ENCODE data around the gene USP47.

Gene USP47

DNA sequence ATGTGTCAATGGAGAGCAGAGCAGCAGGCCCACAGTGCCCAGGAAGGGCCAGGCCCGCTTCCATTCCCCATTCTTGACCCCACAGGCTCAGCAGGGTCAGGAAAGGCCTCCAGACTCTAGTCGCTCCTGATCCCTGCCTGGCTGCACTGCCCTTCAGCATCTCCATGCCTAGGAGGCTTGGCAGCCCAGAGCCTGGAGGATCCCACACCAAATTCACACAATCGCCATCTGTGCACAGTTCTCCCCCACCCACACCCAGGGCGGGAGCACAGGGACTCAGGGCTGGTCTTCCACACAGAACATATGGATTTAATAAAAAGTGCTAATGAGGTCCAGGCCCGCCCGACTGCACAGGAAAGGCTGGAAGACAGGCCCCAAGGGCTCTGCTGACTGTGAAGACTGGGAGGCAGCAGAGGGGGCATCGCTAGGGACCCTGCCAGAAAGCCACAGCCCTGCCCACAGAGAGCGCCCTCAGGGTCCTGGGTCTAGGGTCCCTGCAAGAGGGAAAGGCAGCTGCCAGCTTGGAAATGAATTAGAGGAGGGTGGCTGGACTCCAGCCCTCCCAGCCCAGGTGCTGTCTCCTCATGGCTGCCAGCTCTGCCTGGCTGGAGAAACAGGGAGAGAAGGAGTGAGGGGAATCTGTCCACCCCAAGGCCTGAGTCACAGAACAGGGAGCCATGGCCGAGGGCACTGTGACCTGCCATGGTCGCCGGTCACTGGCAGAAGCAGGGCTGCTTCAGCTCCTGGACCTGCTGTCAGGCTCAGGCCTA is 126.9 kb downstream of the USP47 start:
- no peak for DNase-seq

- no peak for DNase-seq
Measured at GRCh38 chr11:11969380-11970215, 127.8 kb downstream of the USP47 start.

GRCh38 chr11:11970556-11970955 is 128.8 kb downstream of the USP47 start:
- DNase-seq = no peak

GRCh38 chr11:11971906-11972547 is 130.3 kb downstream of the USP47 start:
- no peak for DNase-seq

- no peak for DNase-seq
Measured at GRCh38 chr11:11972730-11973341, 131.1 kb downstream of the USP47 start.

- no peak for DNase-seq
Measured at GRCh38 chr11:11973361-11973800, 131.6 kb downstream of the USP47 start.

GRCh38 chr11:11973866-11974265 is 132.1 kb downstream of the USP47 start:
- DNase-seq = no peak

DNA sequence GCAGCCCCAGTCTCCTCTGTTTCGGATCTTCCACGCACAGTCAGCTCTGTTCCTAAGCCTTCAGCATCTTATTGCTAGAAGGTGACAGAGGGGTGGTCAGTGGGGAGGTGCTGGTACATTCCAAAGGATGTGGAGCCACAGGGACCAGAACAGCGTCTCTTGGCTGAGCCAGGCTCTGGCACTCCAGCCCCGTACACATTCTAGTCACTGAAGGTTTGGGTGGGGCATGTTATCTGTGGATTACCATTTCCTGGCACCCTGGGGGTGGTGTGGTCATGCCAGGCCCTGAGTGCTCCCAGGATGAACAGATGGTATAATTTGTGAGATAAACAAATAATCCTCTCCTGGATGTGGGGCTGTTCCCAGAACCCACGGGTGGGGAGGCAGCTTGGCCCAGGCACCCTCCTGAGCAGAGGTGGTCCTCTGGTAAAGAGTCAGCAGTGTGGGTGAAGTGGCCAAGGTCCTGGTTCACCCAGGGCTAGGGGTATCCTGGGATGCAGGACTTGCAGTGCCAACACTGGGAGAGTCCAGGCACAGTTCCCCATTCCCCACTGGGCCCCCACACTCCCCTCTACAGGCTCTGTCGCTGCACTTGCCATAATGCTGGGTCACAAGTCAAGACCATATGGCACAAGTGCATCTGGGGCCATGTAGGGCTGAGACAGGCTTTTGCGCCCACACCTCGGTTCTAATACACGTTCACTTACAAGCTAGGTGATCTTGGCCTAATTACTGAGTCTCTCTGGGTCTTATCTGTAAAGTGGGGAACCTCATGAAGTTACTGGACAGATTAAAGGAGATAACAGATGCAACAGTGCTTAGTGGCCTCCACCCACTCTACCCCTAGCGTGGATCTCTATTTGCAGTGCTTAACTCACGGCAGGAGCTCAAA is 133.7 kb downstream of the USP47 start:
- peak; percentile 86 for DNase-seq

DNA sequence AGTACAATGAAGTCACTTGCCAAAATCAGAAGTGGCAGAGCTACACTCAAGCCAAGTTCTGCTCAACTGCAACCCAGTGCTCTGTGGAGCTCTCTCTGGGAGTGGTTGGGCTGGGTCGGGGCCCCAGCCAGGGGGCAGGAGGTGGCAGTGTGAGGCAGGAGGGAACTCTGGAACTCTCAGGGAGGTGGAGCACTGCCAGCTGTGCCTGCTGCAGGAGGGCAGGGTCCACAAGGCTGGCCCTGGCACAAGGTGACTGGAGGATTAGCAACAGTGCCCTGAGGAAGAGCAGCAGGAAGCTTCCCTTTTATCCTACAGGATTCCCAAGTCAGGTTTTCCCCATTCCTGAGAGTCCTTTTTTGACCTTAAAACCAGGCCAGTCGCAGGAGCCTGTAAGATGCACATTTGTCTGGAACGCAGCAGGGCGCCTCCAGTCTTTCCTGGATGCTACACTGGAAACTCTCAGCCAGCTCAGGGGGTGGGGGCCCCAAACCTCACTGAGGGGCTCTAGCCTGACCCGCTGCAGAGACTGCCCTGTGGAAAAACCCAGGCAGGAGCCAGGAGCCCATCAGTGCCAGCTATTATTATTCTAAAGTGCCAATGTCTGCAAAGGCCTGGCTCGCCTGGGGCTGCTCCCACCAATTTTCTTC is 134.8 kb downstream of the USP47 start:
- DNase-seq = peak; percentile 24

GRCh38 chr11:11977206-11977938 is 135.6 kb downstream of the USP47 start:
- DNase-seq = no peak

GRCh38 chr11:11978098-11978637 is 136.4 kb downstream of the USP47 start:
- no peak for DNase-seq

DNA sequence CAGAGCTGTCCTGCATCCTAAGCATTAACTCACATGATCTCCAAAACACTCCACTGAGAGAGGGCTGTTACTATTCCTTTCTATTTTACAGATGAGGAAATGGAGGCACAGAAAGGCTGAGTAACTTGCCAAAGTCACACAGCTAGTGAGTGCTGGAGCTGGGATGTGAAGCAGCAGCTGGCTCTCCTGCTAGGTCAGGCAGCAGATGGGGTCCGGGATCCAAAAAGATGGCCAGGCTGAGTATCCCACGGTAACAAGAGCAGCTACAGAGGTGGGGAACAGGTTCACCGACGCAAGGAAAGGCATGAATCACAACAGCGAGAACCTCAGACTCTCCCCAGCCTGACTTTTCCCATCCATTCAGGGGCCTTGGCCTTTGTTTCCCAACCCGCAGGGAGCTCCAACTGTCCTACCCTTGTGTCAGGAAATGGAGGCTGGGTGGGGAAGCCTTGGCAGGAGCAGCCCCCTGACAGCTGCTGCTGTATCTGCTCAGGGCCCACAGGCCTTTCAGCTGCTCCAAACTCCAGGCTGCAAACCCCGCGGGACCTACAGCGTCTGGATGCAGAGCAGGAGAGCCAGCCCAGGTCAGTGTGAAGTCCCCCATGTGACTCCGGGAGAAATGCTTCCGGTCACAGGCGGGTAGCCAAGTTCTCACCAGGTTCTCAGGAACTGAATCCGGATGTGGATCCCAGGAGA is 137.2 kb downstream of the USP47 start:
- no peak for DNase-seq

DNA sequence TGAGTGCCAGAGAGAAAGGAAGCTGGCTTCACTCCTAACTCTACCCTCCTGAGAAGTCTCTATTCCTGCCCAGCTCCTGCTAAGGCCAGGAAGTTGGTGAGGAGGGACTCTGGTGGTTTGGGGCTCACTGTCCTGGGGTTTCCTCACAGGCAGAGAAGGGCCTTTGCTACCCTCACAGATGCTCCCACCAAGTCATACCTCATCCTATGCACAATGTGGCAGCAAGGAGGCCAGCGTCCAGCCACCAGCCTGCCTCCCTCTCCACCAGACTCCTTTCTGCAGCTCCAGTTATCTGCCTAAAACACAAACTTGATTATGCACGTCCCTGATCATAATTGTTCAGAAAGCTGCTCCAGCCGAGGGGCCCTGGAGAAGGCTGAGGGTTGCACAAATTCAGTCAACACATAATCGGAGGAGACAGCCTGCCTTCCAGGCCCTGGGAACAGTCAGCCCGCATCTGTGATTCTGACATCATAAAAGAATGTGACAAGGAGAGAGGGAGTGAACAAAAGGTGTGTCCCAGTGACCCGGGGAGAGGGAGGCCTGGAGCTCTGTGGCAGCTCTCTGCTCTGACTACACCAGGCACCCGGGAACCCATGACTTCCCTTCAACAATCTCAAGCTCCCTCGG is 137.8 kb downstream of the USP47 start:
- DNase-seq = no peak

DNA sequence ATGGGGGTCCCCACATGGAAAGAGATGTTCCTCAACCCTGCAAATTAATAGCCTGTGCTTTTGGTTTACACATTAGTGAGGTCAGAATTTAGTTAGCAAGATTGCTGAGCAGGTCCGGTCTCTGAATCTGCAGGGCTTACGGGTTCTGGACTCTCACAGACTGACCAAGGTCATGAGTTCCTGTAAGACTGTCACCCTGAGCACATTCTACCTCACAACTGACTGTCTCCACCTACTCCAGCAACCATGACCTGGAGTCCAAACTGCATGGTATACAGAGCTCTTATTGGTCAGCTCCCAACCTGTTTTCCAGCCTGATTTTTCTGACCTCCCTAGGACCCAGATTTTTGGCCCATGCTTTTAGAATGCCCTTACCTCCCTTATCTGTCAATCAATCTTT is 138.4 kb downstream of the USP47 start:
- no peak for DNase-seq

DNA sequence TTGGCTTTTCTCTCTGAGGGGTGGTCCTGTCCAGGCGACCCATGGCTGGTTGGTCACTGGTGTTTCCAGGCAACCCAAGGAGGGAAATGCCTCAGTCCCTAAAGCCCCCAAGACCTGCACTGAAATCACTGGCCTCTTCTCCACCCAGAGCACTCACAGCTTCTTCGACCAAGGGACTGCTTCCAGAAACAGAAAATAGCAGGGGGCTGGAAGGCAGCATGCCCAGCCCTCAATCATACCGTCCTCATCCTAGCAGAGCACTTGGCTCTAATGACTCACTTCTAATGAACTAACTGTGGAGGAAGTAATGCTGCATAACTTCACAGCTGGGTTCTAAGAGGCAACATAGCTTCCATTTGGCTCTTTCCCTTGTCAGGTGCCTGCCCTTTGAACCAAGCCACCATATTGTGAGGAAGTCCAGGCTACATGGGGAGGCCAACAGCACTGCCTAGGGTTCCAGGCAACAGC is 139.1 kb downstream of the USP47 start:
- DNase-seq = no peak

GRCh38 chr11:11981364-11981763 is 139.6 kb downstream of the USP47 start:
- no peak for DNase-seq

- DNase-seq = no peak
Measured at GRCh38 chr11:11981840-11982239, 140.1 kb downstream of the USP47 start.

DNA sequence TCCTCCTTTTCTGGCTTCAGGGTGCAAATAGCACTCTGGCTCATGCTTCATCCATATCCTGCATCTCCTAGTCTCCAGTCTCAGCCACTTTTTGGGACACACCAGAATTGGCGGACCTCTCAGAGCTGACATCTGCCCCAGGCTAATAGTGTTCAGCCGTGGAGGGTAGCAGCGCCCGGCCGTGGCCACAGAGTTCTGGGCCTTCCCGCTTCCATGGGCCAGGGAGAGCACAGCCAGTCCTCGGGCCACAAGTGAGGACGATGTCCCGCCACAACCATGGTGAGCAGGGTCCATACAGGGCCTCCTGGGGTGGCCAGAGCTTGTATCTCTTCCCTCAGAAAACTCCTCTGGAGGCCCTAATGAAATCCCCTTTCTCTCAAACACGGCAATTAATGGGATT is 140.7 kb downstream of the USP47 start:
- DNase-seq = no peak

- no peak for DNase-seq
Measured at GRCh38 chr11:11982975-11983374, 141.2 kb downstream of the USP47 start.
